ENCODE results near the gene SERTAD2. TPM values are rescaled to one million over a fixed set of nuclear protein-coding genes. Genes with fewer than 3 reads are reported as not detected.

The SERTAD2 gene
- total RNA-seq, 3 donors from 2014 or later: 12.8 to 20.0 (median 17.0) TPM

- Histone ChIP-seq H3K27ac (no peak overlapping the region), H3K4me1 (no peaks in the 10 kb centered on the region), H3K27me3 (no peaks in the 10 kb centered on the region), H3K9me3 (no peaks in the 10 kb centered on the region), H3K36me3 (no peaks in the 10 kb centered on the region), H3K4me3 (no peak overlapping the region)
- intact Hi-C loops (cut with DNase I; ENCODE audit: low total_unique reads): no loop called here
- TF ChIP-seq POLR2AphosphoS5 (IDR thresholded peaks at IDR 0.05) (no peak), POLR2A (IDR thresholded peaks at IDR 0.05) (no peak)
- TF ChIP-seq, protein P1, sequence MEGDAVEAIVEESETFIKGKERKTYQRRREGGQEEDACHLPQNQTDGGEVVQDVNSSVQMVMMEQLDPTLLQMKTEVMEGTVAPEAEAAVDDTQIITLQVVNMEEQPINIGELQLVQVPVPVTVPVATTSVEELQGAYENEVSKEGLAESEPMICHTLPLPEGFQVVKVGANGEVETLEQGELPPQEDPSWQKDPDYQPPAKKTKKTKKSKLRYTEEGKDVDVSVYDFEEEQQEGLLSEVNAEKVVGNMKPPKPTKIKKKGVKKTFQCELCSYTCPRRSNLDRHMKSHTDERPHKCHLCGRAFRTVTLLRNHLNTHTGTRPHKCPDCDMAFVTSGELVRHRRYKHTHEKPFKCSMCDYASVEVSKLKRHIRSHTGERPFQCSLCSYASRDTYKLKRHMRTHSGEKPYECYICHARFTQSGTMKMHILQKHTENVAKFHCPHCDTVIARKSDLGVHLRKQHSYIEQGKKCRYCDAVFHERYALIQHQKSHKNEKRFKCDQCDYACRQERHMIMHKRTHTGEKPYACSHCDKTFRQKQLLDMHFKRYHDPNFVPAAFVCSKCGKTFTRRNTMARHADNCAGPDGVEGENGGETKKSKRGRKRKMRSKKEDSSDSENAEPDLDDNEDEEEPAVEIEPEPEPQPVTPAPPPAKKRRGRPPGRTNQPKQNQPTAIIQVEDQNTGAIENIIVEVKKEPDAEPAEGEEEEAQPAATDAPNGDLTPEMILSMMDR (IDR thresholded peaks at IDR 0.05): no peak
- no peak for DNase-seq (ENCODE audit: low spot score in 2 of 2)
These were observed 16.3 kb upstream of the SERTAD2 start for GRCh38 chr2:64670047-64670446.

DNA sequence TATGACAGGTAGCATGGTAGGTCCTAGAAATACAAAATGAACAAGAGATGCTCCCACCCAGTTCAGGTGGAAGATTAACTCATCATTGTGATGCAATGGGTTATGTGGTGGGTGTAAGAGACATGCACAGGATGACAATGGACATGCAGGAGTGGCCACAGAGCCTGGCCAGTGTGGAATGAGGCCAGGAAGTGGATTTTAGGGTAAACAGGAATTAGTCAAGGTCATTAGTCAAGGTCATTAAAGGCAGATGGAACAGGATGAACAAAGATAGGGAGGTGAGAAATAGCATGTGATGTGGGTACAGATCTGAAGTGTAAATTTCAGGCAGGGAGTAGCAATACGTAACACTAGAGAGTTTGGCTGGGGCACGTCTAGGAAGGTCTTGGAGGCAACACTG lies 15.6 kb upstream of the SERTAD2 start:
- TF ChIP-seq, protein P1 (IDR thresholded peaks at IDR 0.05): no peak
- TF ChIP-seq POLR2AphosphoS5 (IDR thresholded peaks at IDR 0.05) (no peak), POLR2A (IDR thresholded peaks at IDR 0.05) (no peak)
- no peaks in the 10 kb centered on the region for H3K36me3 ChIP-seq
- H3K9me3 ChIP-seq: no peaks in the 10 kb centered on the region
- H3K27me3 ChIP-seq: no peaks in the 10 kb centered on the region
- intact Hi-C loops (cut with DNase I; ENCODE audit: low total_unique reads): no loop called here
- DNase-seq (ENCODE audit: low spot score in 2 of 2): no peak
- no peak overlapping the region for H3K4me3 ChIP-seq
- H3K4me1 ChIP-seq: no peaks in the 10 kb centered on the region
- no peak overlapping the region for H3K27ac ChIP-seq

DNA sequence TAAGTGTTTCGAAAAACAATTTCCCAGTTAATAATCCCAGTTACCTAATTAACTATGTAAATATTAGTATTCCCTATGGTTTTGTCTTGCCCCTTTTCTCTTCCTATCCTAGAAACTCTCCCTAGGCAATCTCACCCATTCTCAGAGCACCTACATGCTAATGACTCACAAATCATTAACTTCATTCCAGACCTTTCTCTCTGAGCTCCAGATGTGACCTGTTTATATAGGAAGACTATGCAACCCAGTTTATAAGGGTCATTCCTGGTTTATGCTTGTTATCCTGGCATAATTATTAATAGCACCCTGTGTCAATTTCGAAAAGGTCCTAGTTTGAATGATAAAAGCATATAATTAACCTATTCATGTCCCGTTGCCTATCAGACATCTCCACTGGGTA lies 14.8 kb upstream of the SERTAD2 start:
- intact Hi-C loops (cut with DNase I; ENCODE audit: low total_unique reads): no loop called here
- Histone ChIP-seq H3K9me3 (no peaks in the 10 kb centered on the region), H3K27me3 (no peaks in the 10 kb centered on the region), H3K27ac (no peak overlapping the region), H3K4me1 (no peaks in the 10 kb centered on the region), H3K36me3 (no peaks in the 10 kb centered on the region), H3K4me3 (no peak overlapping the region)
- no peak for DNase-seq (ENCODE audit: low spot score in 2 of 2)
- TF ChIP-seq POLR2A (IDR thresholded peaks at IDR 0.05) (no peak), POLR2AphosphoS5 (IDR thresholded peaks at IDR 0.05) (no peak)
- TF ChIP-seq, protein P1 (IDR thresholded peaks at IDR 0.05): no peak

- TF ChIP-seq POLR2A (IDR thresholded peaks at IDR 0.05) (no peak), POLR2AphosphoS5 (IDR thresholded peaks at IDR 0.05) (no peak)
- TF ChIP-seq, protein P1 (IDR thresholded peaks at IDR 0.05): no peak
- Histone ChIP-seq H3K4me1 (no peaks in the 10 kb centered on the region), H3K36me3 (no peaks in the 10 kb centered on the region), H3K27ac (peak overlapping the region; percentile 1 to 12), H3K27me3 (no peaks in the 10 kb centered on the region), H3K4me3 (no peak overlapping the region), H3K9me3 (no peaks in the 10 kb centered on the region)
- intact Hi-C loops (cut with DNase I; ENCODE audit: low total_unique reads): no loop called here
- no peak for DNase-seq (ENCODE audit: low spot score in 2 of 2)
These were observed 13.8 kb upstream of the SERTAD2 start for GRCh38 chr2:64667535-64667934.

DNA sequence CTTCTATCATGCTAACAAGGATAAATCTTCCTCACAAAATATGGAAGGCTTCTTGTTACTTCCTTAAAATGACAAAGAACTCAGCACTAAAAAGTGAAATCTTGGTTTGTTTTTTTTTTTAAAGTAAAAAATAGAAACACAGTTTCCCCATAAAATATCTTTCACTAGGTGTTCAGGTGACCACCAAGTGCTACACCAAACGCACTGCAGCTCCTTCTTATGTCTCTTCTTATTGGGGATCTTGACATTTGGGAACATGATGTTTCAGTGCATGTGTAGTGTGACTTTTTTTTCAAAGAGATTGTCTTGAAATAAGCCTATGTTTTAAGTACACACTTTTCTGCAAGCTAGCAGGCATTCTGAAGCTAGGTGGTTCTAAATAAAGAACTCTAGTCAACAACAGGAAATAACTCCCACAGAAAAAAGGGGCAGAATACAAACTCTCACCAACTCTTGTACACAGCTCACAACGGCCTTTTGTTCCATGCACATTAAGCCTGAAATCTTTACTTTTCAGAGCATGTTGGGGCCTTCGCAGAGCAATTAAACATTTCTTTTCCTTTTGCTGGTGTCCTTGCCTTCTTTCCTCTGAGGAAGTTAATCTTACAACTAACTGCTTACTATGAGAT lies 13.2 kb upstream of the SERTAD2 start:
- Histone ChIP-seq H3K27me3 (no peaks in the 10 kb centered on the region), H3K36me3 (no peaks in the 10 kb centered on the region), H3K27ac (peak overlapping the region in 1 of 2 donors; percentile 12), H3K4me1 (no peaks in the 10 kb centered on the region), H3K4me3 (no peak overlapping the region), H3K9me3 (no peaks in the 10 kb centered on the region)
- TF ChIP-seq POLR2AphosphoS5 (IDR thresholded peaks at IDR 0.05) (no peak), POLR2A (IDR thresholded peaks at IDR 0.05) (no peak)
- TF ChIP-seq, protein P1 (IDR thresholded peaks at IDR 0.05): no peak
- DNase-seq (ENCODE audit: low spot score in 2 of 2): no peak
- intact Hi-C loops (cut with DNase I; ENCODE audit: low total_unique reads): no loop called here
